ENCODE results near the gene C11orf68. TPM values are rescaled to one million over a fixed set of nuclear protein-coding genes. Genes with fewer than 3 reads are reported as not detected.

C11orf68 gene
- total RNA-seq, 4 donors from 2014 or later: 19.4 to 38.4 (median 33.3) TPM

- peaks cover 23% of the 10 kb centered on the region for H3K27me3 ChIP-seq
- TF ChIP-seq EP300 (IDR thresholded peaks at IDR 0.05) (no peak), CTCF (IDR thresholded peaks at IDR 0.05) (no peak), POLR2A (IDR thresholded peaks at IDR 0.05) (no peak), POLR2AphosphoS5 (IDR thresholded peaks at IDR 0.05) (no peak)
- no peaks in the 10 kb centered on the region for H3K36me3 ChIP-seq
- H3K27ac ChIP-seq: no peak overlapping the region
- ATAC-seq: no peak
- 38 to 64% methylated on average over 4 of the region's 4 CpGs for WGBS, 2 donors (ENCODE audit: low coverage in 1 of 2)
- H3K4me1 ChIP-seq: no peaks in the 10 kb centered on the region
- H3K4me3 ChIP-seq: no peak overlapping the region
- no peaks in the 10 kb centered on the region for H3K9me3 ChIP-seq
Observed at GRCh38 chr11:65934014-65934413, 15.2 kb upstream of the C11orf68 start.

GRCh38 chr11:65932558-65932919, 13.7 kb upstream of the C11orf68 start:
- TF ChIP-seq CTCF (IDR thresholded peaks at IDR 0.05) (no peak), POLR2A (IDR thresholded peaks at IDR 0.05) (no peak), EP300 (IDR thresholded peaks at IDR 0.05) (no peak)
- no peak for ATAC-seq
- Histone ChIP-seq H3K27ac (no peak overlapping the region), H3K4me3 (no peak overlapping the region), H3K4me1 (no peaks in the 10 kb centered on the region), H3K27me3 (peaks cover 15% of the 10 kb centered on the region), H3K36me3 (no peaks in the 10 kb centered on the region), H3K9me3 (no peaks in the 10 kb centered on the region)
- 22 to 100% methylated on average over 1 to 7 of the region's 9 CpGs for WGBS, 2 donors (ENCODE audit: low coverage in 1 of 2)

GRCh38 chr11:65931773-65932557, 13.1 kb upstream of the C11orf68 start:
- no peak overlapping the region for H3K27ac ChIP-seq
- WGBS, 2 donors (ENCODE audit: low coverage in 1 of 2): 43 to 51% methylated on average over 9 to 11 of the region's 13 CpGs
- H3K27me3 ChIP-seq: peaks cover 14% of the 10 kb centered on the region
- H3K4me1 ChIP-seq: no peaks in the 10 kb centered on the region
- ATAC-seq: no peak
- H3K36me3 ChIP-seq: no peaks in the 10 kb centered on the region
- H3K4me3 ChIP-seq: no peak overlapping the region
- TF ChIP-seq POLR2A (IDR thresholded peaks at IDR 0.05) (no peak), CTCF (IDR thresholded peaks at IDR 0.05) (no peak), POLR2AphosphoS5 (IDR thresholded peaks at IDR 0.05) (no peak)
- no peaks in the 10 kb centered on the region for H3K9me3 ChIP-seq

GRCh38 chr11:65928667-65929066, 9.8 kb upstream of the C11orf68 start:
- WGBS, 2 donors (ENCODE audit: low coverage in 1 of 2): 17 to 48% methylated on average over 1 to 4 of the region's 6 CpGs

DNA sequence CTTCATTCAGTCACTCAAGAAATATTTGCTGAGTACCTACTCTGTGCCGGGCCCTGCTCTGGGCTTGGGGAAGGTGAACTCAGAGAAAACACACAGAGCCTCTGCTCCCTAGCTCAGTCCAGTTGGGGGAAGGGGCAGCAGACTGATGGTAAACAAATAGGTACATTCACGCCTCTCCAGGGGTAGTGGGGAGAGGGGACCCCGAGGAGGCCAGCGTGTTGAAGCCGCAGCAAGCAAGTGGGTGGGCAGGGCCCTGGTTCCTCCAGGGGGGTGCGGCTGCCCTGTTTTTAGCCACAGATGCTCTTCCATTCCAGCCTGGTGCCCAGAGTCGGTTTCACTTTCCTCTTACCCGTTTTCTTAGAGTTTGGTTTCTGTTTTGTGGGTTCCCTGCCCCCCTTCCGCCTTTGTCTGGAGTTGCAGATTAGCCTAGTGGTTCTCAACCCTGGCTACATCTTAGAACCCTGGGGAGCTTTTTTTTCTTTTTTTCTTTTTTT, 9.1 kb upstream of the C11orf68 start:
- peaks cover 6% of the 10 kb centered on the region for H3K27me3 ChIP-seq
- H3K9me3 ChIP-seq: no peaks in the 10 kb centered on the region
- no peak overlapping the region for H3K4me3 ChIP-seq
- TF ChIP-seq POLR2AphosphoS5 (IDR thresholded peaks at IDR 0.05) (no peak), EP300 (IDR thresholded peaks at IDR 0.05) (no peak), POLR2A (IDR thresholded peaks at IDR 0.05) (no peak), CTCF (IDR thresholded peaks at IDR 0.05) (no peak)
- peak overlapping the region in 1 of 4 donors; percentile 47 for H3K27ac ChIP-seq
- peaks cover 0 to 9% of the 10 kb centered on the region in 2 donors for H3K36me3 ChIP-seq
- ATAC-seq: no peak
- H3K4me1 ChIP-seq: no peaks in the 10 kb centered on the region
- WGBS, 2 donors (ENCODE audit: low coverage in 1 of 2): 50% methylated on average over 4 of the region's 9 CpGs; no CpG with 5 or more reads in 1 of the 2 donors

More at GRCh38 chr11:65928667-65929066, 9.8 kb upstream of the C11orf68 start:
- Histone ChIP-seq H3K27ac (no peak overlapping the region), H3K9me3 (no peaks in the 10 kb centered on the region), H3K36me3 (peaks cover 0 to 2% of the 10 kb centered on the region in 2 donors), H3K4me1 (no peaks in the 10 kb centered on the region), H3K4me3 (no peak overlapping the region), H3K27me3 (peaks cover 13% of the 10 kb centered on the region)
- no peak for ATAC-seq
- TF ChIP-seq EP300 (IDR thresholded peaks at IDR 0.05): no peak
